SK-N-SH (cell line): ENCODE measurements around the gene CSTPP1.

Experiments used
- CTCF ChIP-seq: fragments of 200-600 bp; sonication (generic); IDR thresholded peaks from 2 replicates; pipeline ENCODE4 v1.6.1; 2017; ENCODE audit warnings: antibody characterized with exemption, mild to moderate bottlenecking, moderate library complexity
- ELF1 ChIP-seq: IDR thresholded peaks from 2 replicates; pipeline ENCODE4 v1.4.0; 2012
- EP300 ChIP-seq, 2 experiments: IDR thresholded peaks; 2 replicates each; pipeline versions ENCODE4 v1.4.0 to v1.6.1; 2012; ENCODE audit warnings: borderline replicate concordance in 1 of 2, low read depth in 1 of 2, low read length in 1 of 2
- EZH2phosphoT487 ChIP-seq: fragments of 200-600 bp; sonication (generic); IDR thresholded peaks from 2 replicates; pipeline ENCODE4 v1.6.1; 2017; ENCODE audit warnings: low read depth, mixed run types, mild to moderate bottlenecking, antibody characterized with exemption, moderate library complexity, borderline replicate concordance
- GABPA ChIP-seq: IDR thresholded peaks from 2 replicates; pipeline ENCODE4 v1.4.0; 2012; ENCODE audit warnings: low read depth, mild to moderate bottlenecking
- NFIC ChIP-seq: IDR thresholded peaks from 2 replicates; pipeline ENCODE4 v1.4.0; 2012; ENCODE audit warnings: borderline replicate concordance
- POLR2AphosphoS5 ChIP-seq: IDR thresholded peaks from 2 replicates; pipeline ENCODE4 v1.6.1; 2012; ENCODE audit warnings: low read depth, low read length
- RAD21 ChIP-seq: IDR thresholded peaks from 2 replicates; pipeline ENCODE4 v1.6.1; 2012; ENCODE audit warnings: mild to moderate bottlenecking, low read length
- REST ChIP-seq: IDR thresholded peaks from 2 replicates; pipeline ENCODE4 v1.6.1; 2012; ENCODE audit warnings: mild to moderate bottlenecking, low read depth, low read length, moderate library complexity
- SMC3 ChIP-seq: IDR thresholded peaks from 2 replicates; pipeline ENCODE4 v1.6.1; 2012; ENCODE audit warnings: low read depth, low read length, improper control_type of control experiment
- TAF1 ChIP-seq: IDR thresholded peaks from 2 replicates; pipeline ENCODE4 v1.6.1; 2012; ENCODE audit warnings: low read depth, mild to moderate bottlenecking, low read length, moderate library complexity, borderline replicate concordance
- YY1 ChIP-seq: IDR thresholded peaks from 2 replicates; pipeline ENCODE4 v1.4.0; 2012; ENCODE audit warnings: low read depth, mild to moderate bottlenecking
- ZBTB33 ChIP-seq: IDR thresholded peaks from 2 replicates; pipeline ENCODE4 v1.4.0; 2012; ENCODE audit warnings: low read depth, borderline replicate concordance

- TF ChIP-seq NFIC (no peak), CTCF (no peak), RAD21 (no peak), GABPA (no peak), EP300 (IDR thresholded peaks at IDR 0.05; ENCODE audit: borderline replicate concordance in 1 of 2, low read depth in 1 of 2, low read length in 1 of 2) (no peak), ZBTB33 (no peak), POLR2AphosphoS5 (no peak), SMC3 (no peak), TAF1 (no peak), REST (no peak), ELF1 (no peak), YY1 (no peak), EZH2phosphoT487 (no peak)
Observed at GRCh38 chr11:47108214-47108613, 171.7 kb downstream of the CSTPP1 start.
